AG04449 (cell line): ENCODE measurements around the gene CELA2A.

Experiments used
- CTCF ChIA-PET: fragments of 350-600 bp; formaldehyde crosslinking; extraction: SDS; loops from one replicate; lab custom pipeline; 2021; ENCODE audit warnings: antibody characterized with exemption; lab: Yijun Ruan, JAX
- POLR2A ChIA-PET: fragments of 400-600, 350-600 bp; formaldehyde crosslinking; extraction: SDS; loops from one replicate; lab custom pipeline; 2020; ENCODE audit warnings: antibody characterized with exemption, inconsistent platforms; lab: Yijun Ruan, JAX
- DNase-seq: peaks from one replicate; pipeline ENCODE4 v3.0.0-alpha.2; 2010; ENCODE audit warnings: low read depth, low spot score
- H3K4me3 ChIP-seq: 2 replicates; pipeline ENCODE4 v1.5.1; 2011; ENCODE audit warnings: low read depth, mild to moderate bottlenecking, control low read depth, low read length
- TF ChIP-seq, protein P1 (sequence below): IDR thresholded peaks from one replicate; pipeline ENCODE4 v1.5.1; 2011; ENCODE audit warnings: mild to moderate bottlenecking, moderate library complexity, low read length, control low read depth, inconsistent platforms; ENCODE audit not compliant: insufficient read depth; ENCODE audit errors: missing control alignments

The CELA2A gene

DNA sequence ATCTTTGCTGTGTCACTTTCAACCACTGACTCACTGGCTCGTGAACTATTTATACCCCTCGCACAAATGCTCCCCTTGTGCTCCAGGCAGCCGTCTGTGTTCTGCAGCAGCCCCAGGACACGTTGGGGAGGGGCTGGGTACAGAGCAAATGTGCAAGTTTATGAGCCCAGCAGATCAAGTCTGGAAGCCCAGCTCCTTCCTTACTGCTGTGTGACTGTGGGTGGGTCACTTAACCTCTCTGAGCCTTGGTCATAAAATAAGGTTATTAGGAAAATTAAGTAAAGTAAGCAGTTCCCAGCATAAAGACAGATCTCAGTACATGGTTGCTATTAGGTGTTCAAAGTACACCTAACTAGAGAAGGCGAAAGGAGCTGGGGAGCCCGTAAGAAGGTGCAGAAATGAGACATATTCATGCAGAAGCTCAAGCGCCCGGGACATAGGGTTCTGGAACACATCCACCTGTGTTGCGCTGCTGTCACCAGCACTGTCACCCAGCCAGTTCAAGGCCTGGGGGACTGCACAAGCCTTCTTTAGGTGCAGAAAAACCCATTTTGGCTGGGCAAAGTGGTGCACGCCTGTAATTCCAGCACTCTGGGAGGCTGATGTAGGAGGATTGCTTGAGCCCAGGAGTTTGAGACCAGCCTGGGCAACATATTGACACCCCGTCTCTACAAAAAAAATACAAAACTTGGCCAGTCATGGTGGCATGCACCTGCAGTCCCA, 33.0 kb upstream of the CELA2A start:
- TF ChIP-seq, protein P1, sequence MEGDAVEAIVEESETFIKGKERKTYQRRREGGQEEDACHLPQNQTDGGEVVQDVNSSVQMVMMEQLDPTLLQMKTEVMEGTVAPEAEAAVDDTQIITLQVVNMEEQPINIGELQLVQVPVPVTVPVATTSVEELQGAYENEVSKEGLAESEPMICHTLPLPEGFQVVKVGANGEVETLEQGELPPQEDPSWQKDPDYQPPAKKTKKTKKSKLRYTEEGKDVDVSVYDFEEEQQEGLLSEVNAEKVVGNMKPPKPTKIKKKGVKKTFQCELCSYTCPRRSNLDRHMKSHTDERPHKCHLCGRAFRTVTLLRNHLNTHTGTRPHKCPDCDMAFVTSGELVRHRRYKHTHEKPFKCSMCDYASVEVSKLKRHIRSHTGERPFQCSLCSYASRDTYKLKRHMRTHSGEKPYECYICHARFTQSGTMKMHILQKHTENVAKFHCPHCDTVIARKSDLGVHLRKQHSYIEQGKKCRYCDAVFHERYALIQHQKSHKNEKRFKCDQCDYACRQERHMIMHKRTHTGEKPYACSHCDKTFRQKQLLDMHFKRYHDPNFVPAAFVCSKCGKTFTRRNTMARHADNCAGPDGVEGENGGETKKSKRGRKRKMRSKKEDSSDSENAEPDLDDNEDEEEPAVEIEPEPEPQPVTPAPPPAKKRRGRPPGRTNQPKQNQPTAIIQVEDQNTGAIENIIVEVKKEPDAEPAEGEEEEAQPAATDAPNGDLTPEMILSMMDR = no peak
- ChIA-PET CTCF (interaction anchor here (1.3 to 6.5 kb wide), 3 partner anchors 8 to 100 kb away, joined by 3 to 52 read pairs (median 31); no protein-coding TSS in a partner anchor), POLR2A (no interaction called here)
- no peak for DNase-seq
- H3K4me3 ChIP-seq = no peak overlapping the region

DNA sequence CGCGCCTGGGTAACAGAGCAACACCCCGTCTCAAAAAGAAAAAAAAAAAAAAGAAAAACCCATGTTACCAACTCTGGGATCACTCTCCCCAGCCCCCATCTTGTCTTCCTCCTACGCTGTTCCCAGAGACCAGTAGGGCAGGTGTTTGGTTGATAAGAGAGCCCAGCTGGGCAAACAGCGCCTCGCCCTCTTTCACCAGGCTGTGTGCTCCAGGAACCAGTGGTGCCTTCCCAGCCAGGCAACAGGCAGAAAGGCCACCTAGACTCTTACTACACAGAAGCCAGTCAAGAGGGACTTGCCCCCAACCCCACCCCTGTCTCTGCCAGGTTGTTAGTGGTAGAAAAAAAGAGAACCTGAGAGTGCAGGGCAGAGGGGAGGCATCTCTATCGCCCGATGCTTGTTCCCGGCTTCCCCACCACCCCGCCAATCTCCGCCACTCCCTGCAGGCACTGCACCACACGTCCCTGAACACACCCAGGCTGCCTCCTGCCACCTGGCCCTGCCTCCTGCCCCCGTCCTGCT, 32.3 kb upstream of the CELA2A start:
- POLR2A ChIA-PET = no interaction called here
- no peak overlapping the region for H3K4me3 ChIP-seq
- CTCF ChIA-PET = interaction anchor here (0.7 to 6.5 kb wide), 3 partner anchors 13 to 132 kb away, joined by 3 to 31 read pairs (median 3); no protein-coding TSS in a partner anchor
- DNase-seq = no peak
- TF ChIP-seq, protein P1 = no peak

DNA sequence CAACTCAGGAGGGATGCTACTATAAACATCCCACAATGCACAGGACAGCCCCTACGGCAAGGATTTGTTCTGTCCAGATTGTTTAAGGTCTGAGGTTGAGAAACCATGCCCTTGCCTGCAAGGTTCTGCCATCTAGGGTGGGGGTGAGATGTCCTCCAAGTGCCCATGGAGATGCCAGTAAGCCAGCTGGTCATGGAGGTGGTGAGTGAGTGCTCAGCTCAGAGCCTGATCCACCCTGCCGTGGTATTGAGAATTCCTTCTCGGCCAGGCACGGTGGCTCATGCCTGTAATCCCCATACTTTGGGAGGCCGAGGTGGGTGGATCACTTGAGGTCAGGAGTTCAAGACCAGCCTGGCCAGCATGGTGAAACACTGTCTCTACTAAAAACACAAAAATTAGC, 31.6 kb upstream of the CELA2A start:
- ChIA-PET CTCF (interaction anchor here (0.7 to 14.6 kb wide), 3 partner anchors 104 to 133 kb away, joined by 3 to 439 read pairs (median 3); no protein-coding TSS in a partner anchor), POLR2A (no interaction called here)
- H3K4me3 ChIP-seq = no peak overlapping the region
- no peak for DNase-seq
- TF ChIP-seq, protein P1 = no peak

DNA sequence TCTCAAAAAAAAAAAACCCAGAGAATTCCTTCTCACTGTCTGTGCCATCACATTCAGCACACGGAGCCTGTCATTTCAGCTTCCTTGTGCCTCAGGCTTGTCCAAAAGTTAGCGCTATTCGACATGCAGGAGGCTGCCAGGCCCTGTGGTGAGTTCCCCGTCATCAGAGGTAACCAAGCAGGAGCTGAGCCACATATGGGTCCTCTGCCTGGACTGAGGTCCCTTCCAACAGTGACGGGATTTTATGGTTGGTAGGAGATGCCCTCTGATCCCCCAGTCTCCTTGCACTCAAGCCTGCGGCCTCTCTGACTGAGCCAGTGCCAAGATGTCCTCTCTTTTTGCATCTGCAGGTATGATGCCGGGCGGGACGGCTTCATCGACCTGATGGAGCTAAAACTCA, 31.0 kb upstream of the CELA2A start:
- POLR2A ChIA-PET = no interaction called here
- no peak overlapping the region for H3K4me3 ChIP-seq
- CTCF ChIA-PET = interaction anchor here (0.8 to 14.6 kb wide), 5 partner anchors 8 to 122 kb away, joined by 3 to 439 read pairs (median 3); no protein-coding TSS in a partner anchor
- TF ChIP-seq, protein P1 = no peak
- DNase-seq = no peak

DNA sequence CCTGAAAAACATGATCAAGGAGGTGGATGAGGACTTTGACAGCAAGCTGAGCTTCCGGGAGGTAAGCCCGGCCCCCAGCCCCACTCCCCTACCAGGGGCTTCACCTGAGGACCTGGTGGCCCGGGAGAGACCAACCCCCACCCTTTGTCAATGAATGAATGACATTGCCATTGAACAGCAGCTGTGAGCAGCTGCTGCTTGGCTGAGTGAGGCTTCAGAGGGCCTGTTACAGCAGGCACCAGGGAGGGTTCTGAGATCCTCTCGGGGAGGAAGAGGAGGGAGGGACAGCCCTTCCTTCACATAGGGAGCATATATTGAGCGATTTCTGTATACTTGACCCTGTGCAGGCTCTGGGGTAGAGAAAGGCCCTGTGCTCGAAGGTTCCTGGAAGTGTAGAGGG, 30.6 kb upstream of the CELA2A start:
- no peak for DNase-seq
- no peak overlapping the region for H3K4me3 ChIP-seq
- POLR2A ChIA-PET = no interaction called here
- TF ChIP-seq, protein P1 = no peak
- CTCF ChIA-PET = interaction anchor here (0.8 to 14.6 kb wide), 6 partner anchors 9 to 122 kb away, joined by 3 to 439 read pairs (median 3); no protein-coding TSS in a partner anchor
